AG04450 (cell line): ENCODE measurements around the gene DSG3. TPM values are rescaled to one million over a fixed set of nuclear protein-coding genes. Genes with fewer than 3 reads are reported as not detected.

ENCODE experiments used
- CTCF ChIA-PET: fragments of 300-600, 350-600 bp; formaldehyde crosslinking; extraction: SDS; loops from one replicate; lab custom pipeline; 2022; ENCODE audit warnings: antibody characterized with exemption, inconsistent platforms; lab: Charles Lee
- POLR2A ChIA-PET: fragments of 350-600 bp; formaldehyde crosslinking; extraction: SDS; loops from one replicate; lab custom pipeline; 2021; ENCODE audit warnings: antibody characterized with exemption, inconsistent platforms; lab: Yijun Ruan, JAX
- DNase-seq: peaks from one replicate; pipeline ENCODE4 v3.0.0-alpha.2; 2011; ENCODE audit warnings: low read depth, low spot score
- H3K27ac ChIP-seq: one replicate; pipeline ENCODE4 v1.5.1; 2012; ENCODE audit warnings: low read depth, low read length, control low read depth
- H3K27me3 ChIP-seq: one replicate; pipeline ENCODE4 v1.6.0; 2012; ENCODE audit warnings: low read length; ENCODE audit not compliant: control insufficient read depth, insufficient read depth
- H3K4me3 ChIP-seq: 2 replicates; pipeline ENCODE4 v1.5.1; 2011; ENCODE audit warnings: mild to moderate bottlenecking, low read depth, low read length, control low read depth
- H3K9me3 ChIP-seq: 2 replicates; pipeline ENCODE4 v1.5.1; 2012; ENCODE audit warnings: low read length; ENCODE audit not compliant: control insufficient read depth, insufficient read depth
- CTCF ChIP-seq: IDR thresholded peaks from 2 replicates; pipeline ENCODE4 v1.5.1; 2011; ENCODE audit warnings: low read depth, low read length, control low read depth, inconsistent platforms
- polyA plus RNA-seq: library from polyadenylated mRNA; depleted of rRNA; stranded (reverse); fragments of >200 nt; gene quantifications from 2 replicates; pipeline ENCODE4 v1.2.3, GENCODE V29; 2011

Gene DSG3
- polyA plus RNA-seq, 1 experiment = not detected

GRCh38 chr18:31402026-31402373, 45.5 kb upstream of the DSG3 start:
- POLR2A ChIA-PET = no interaction called here
- Histone ChIP-seq H3K4me3 (no peak overlapping the region), H3K9me3 (peaks cover 11% of the 10 kb centered on the region), H3K27ac (no peak overlapping the region), H3K27me3 (no peaks in the 10 kb centered on the region)
- no peak for TF ChIP-seq CTCF
- CTCF ChIA-PET = no interaction called here
- no peak for DNase-seq

GRCh38 chr18:31403409-31403808, 44.1 kb upstream of the DSG3 start:
- no peak for TF ChIP-seq CTCF
- H3K27me3 ChIP-seq = no peaks in the 10 kb centered on the region

GRCh38 chr18:31407649-31408048, 39.9 kb upstream of the DSG3 start:
- Histone ChIP-seq H3K9me3 (peaks cover 18% of the 10 kb centered on the region), H3K27ac (no peak overlapping the region), H3K4me3 (no peak overlapping the region), H3K27me3 (no peaks in the 10 kb centered on the region)
- POLR2A ChIA-PET = no interaction called here
- no peak for TF ChIP-seq CTCF
- DNase-seq = no peak
- CTCF ChIA-PET = no interaction called here

More at GRCh38 chr18:31403409-31403808, 44.1 kb upstream of the DSG3 start:
- ChIA-PET POLR2A (no interaction called here), CTCF (no interaction called here)
- H3K4me3 ChIP-seq = no peak overlapping the region
- no peak for DNase-seq
- H3K9me3 ChIP-seq = peaks cover 10% of the 10 kb centered on the region; the same call in 1 of the 2 replicates
- H3K27ac ChIP-seq = no peak overlapping the region

- Histone ChIP-seq H3K9me3 (peaks cover 18% of the 10 kb centered on the region), H3K27ac (no peak overlapping the region)
These were observed 38.3 kb upstream of the DSG3 start for GRCh38 chr18:31409276-31409675.

More at GRCh38 chr18:31409276-31409675, 38.3 kb upstream of the DSG3 start:
- Histone ChIP-seq H3K4me3 (no peak overlapping the region), H3K27me3 (no peaks in the 10 kb centered on the region)
- TF ChIP-seq CTCF = no peak
- POLR2A ChIA-PET = no interaction called here
- DNase-seq = no peak
- CTCF ChIA-PET = no interaction called here
